Activated CD4-positive, CD25-positive, alpha-beta regulatory T cell treated with anti-CD3 and anti-CD28 coated beads, Interleukin-2, amount 50 U/mL, for 24 hours (primary cell): ENCODE results near the gene MYO1F.
"Not testable (repeated sequence)": the region's sequence is repeated elsewhere in the genome, so short reads cannot be mapped to it uniquely, and the experiment has no call there.

ENCODE experiments used
- ATAC-seq, 2 donors: fragments of 150-1000 bp; cut with Tn5 transposase; one replicate each; pipeline ENCODE4 v1.10.0; 2021; ENCODE audit warnings: mild to moderate bottlenecking in 1 of 2, moderate library complexity in 1 of 2

The MYO1F gene

GRCh38 chr19:8596168-8596567, 18.9 kb upstream of the MYO1F start:
- no peak for ATAC-seq

DNA sequence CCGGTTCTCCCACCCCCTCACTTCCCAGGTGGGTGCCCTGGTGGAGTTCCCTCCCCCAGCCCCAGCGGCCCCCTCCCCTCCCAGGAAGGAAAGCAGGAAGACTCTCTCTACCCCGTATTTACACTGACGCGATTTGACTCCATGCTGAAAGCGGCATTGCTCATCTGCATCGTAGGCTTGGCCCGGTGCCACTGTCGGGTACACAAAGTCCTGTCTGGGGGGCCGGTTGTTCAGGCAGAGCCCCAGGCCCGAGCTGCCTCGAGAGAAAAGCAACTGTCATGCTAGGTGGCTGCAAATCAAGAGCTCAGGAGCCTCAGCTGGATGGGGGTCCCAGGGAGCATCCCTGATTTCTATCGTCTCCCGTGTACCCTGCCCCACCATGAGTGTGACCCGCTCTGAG, 18.4 kb upstream of the MYO1F start:
- no peak for ATAC-seq

DNA sequence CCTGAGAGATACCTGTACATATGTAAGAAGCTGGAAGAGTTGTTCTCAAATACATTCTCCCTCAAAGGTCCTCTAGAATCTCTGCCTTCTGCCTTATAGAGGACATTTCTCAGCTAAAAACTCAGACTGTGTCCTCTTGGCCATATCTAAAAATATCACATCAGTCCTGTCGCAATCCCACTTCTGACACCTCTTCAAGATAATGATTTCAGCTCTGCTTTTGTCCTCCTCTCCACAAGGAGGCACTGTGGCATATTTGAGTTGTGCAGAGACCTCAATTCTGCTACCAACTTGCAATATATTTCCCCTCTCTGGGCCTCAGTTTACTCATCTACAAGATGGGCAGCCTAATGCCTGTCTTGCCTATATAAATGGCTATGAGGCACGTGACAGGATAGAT, 16.7 kb upstream of the MYO1F start:
- no peak for ATAC-seq

DNA sequence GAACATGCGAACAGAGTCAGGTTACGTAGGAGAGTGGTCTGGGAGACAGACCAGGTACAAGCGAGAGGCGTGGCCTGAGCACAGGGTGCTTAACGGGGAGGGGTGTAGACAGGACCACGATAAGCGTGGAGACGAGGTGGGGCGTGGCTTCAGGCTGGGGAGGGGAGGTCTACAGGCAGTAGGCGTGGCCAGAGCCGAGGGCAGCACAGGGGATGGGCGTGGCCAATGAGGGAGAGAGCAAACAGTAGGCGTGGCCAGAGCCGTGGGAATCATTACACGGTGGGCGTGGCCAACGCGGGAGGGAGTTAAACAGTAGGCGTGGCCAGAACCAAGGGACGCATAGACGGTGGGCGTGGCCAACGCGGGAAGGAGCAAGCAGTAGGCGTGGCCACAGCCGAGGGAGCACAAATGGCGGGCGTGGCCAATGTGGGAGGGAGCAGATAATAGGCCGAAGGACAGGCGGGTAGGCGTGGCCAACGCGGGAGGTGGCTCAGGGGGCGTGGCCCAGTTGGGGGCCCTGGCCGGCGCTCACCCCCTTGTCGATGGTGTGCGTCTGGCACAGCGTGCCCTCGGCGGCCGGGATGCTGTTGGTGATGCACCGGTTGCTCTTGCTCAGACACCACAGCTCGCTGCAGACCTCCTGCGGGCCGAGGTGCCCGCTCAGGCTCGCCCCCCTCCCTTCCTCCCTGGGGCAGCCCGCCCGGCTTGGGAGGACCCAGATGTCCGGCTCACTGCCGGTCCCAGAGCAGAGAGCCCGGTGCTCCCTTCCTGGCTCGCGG, 15.2 kb upstream of the MYO1F start:
- peak; percentile 87 to 88 for ATAC-seq

GRCh38 chr19:8589177-8589714, 12.0 kb upstream of the MYO1F start:
- no peak for ATAC-seq

GRCh38 chr19:8585894-8586750, 8.9 kb upstream of the MYO1F start:
- ATAC-seq: peak in 1 of 2 donors; percentile 20

GRCh38 chr19:8584965-8585893, 8.0 kb upstream of the MYO1F start:
- no peak for ATAC-seq

DNA sequence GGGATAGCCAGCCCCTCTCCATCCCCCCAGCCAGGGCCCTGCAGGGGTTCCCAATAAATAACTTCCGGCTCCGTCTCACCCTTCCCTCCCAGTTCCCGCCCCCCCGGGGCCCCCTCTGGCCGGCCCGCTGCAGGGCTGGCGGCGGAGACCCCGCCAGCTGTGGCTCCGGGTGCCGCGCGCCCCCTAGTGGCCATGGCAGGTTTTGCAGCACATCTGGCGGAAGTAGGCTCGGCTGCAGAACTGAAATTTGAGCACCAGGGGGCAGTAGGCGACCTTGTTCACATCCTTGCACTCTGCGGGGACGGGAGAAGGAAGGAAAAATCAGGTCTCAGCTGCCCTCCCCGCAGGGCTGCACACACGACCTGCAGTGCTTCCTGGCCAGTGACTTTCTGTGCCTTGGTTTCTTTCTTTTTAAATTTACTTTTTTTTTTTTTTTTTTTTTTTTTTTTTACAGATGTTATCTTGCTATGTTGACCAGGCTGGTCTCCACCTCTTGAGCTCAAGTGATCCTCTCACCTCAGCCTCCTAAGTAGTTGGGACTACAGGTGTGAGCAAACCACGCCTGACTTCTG, 3.6 kb upstream of the MYO1F start:
- peak; percentile 55 to 63 for ATAC-seq

GRCh38 chr19:8578642-8579265, 1.5 kb upstream of the MYO1F start:
- ATAC-seq: peak; percentile 45 to 47

GRCh38 chr19:8577741-8578140, 499 bp upstream of the MYO1F start:
- no peak for ATAC-seq

DNA sequence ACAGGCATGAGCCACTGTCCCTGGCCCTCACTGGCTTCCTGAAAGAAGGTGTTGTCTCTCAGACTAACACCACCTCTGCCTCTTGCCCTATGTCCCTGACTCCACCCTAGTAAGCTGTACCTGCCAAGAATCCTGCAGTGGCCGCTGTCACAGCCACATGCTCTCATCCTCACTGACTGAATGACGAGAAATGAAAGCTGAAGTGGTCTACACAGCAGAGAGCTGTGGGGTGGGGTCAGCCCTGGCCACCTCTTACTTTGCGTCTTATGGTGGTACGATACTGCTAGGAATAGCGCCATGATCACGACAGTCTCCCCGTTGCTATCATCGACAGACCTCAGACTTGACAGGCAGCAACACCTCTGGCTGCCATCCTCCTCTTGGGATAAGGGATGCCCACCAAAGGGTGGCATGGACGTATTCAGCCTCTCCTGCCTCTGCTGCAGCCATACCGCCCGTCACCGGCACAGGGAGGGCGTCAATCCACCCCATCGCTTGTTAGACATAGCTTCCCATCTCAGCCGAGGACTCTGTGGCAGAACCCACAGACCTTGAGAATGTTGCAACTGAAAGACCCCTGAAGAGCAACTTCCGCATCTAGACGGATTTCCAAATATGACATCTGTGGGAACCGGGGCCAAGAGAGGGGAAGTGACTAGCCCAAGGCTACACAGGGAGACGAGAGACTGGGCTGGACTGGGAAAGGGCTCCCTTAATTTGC, 809 bp downstream of the MYO1F start:
- peak; percentile 30 to 34 for ATAC-seq

DNA sequence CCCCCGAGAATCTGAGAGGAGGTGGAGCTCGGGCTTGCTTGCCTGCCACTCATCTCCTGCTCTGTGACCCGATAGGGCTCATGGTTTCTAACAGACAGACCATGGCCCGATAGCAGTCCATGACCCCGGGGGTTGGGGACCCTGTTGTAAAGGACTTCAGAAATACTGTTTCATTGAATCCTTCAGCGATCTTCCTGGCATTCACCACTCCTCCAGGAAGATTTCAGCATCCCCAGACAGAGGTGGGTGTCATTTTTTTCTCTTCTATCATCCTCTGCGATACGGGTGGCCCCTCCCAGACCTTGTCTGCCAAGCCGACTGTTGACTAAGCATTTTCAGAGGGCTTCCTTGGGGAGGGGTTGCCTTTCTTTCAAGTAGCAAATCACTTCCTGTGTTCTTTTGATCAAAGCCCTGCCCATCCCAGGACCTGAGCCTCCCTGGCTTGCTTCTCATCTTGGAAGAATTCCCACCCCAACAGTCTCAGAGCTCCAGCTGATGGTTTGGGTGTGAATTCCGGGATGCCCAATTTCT, 1.7 kb downstream of the MYO1F start:
- ATAC-seq: peak; percentile 42 to 45

DNA sequence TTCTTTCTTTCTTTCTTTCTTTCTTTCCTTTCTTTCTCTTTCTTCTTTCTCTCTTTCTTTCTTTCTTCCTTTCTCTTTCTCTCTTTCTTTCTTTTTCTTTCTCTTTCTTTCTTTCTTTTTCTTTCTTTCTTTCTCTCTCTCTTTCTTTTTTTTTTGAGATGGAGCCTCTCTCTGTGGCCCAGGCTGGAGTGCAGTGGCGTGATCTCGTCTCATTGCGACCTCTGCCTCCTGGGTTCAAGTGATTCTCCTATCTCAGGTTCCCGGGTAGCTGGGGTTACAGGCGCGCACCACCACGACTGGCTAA, 2.7 kb downstream of the MYO1F start:
- not testable (repeated sequence) for ATAC-seq

DNA sequence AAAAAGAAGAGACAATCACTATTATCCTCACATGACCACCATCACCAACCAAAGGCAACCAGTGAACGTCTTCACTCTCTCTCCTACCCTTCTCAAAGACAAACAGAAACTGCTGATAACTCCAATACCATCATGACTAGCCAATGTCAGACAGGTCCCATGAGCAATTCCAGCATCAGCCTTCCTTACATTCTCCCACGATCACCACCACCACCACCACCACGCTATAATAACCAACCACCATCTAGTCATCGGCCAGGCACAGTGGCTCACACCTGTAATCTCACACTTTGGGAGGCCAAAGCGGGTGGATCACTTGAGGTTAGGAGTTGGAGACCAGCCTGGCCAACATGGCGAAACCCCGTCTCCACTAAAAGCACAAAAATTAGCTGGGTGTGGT, 3.9 kb downstream of the MYO1F start:
- no peak for ATAC-seq

DNA sequence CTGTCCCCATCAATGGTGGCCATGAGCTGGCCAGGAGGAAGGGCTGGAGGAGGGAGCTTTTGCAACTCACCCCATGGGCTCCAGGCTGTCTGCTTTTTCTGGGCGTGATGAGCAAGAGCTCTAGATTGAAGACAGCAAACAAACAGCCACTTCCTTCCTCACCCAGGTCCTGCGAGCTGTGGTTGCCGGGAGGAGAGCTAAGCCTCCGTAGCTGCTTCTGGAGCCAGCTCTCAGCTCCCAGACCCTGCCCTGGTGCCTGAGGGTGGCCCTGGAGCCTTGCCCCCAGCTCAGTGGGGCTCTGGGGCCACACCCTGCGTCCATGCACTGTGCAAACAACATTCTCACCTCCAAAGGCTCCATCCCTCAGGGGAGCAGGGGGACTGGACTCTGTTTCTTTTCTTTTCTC, 6.2 kb downstream of the MYO1F start:
- peak; percentile 45 to 50 for ATAC-seq

DNA sequence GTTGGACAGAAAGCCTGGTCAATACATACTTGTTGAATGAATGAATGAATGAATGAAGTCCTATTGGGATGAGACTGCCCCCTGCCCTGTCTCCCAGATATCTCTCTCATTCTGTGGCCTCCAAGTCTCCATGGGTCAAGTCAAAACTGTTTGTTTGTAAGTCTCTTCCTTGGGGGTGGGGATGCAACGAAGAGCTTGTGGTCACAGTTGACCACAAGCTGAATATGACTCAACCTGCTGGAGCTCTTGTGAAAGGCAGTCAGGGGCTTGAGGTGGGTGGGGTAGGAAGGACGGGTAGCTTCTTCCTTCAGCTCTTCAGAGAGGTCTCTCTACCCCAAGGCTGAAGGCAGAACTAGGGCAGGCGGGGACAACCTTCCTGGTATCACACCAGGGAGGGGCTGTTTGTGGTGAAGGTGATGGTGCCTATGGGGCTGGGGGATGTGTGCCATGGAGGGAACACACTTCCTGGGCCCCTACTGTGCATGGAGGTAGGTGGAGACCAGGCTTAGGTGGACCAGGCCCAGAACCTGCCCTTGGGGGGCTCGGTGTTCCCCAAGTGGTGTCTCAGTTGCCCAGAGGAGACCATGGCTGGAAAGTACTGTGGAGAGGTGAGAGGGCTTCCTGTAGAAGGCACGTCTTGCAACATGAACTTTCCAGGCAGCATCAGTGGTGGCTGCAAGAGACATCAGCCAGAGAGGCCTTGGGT, 8.0 kb downstream of the MYO1F start:
- peak; percentile 85 to 87 for ATAC-seq

- no peak for ATAC-seq
Measured at GRCh38 chr19:8567522-8568172, 9.6 kb downstream of the MYO1F start.

DNA sequence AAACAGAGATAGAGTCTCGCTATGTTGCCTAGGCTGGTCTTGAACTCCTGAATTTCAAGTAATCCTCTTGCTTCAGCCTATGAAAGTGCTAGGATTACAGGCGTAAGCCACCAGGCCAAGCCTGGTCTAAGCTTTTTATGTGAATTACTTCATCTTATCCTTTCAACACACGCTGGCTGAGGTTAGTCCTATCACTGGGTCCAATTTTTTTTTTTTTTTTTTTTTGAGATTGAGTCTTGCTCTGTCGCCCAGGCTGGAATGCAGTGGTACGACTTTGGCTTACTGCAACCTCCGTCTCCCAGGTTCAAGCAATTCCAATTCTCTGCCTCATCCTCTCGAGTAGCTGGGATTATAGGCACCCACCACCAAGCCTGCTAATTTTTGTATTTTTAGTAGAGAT, 10.4 kb downstream of the MYO1F start:
- ATAC-seq: no peak

DNA sequence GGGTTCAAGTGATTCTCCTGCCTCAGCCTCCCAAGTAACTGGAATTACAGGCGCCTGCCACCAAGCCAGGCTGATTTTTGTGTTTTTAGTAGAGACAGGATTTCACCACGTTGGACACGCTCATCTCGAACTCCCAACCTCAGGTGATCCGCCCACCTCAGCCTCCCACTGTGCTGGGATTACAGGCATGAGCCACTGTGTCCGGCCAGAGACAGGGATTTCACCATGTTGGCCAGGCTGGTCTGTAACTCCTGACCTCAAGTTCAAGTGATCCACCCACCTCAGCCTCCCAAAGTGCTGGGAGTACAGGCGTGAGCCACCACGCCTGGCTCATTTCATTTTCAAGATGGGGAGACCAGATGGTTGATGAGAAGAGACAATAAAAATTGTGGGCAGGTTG, 12.4 kb downstream of the MYO1F start:
- not testable (repeated sequence) for ATAC-seq
